GM03348 (cell line): ENCODE data around the gene SERPINE1.
"Not testable (repeated sequence)": the region's sequence is repeated elsewhere in the genome, so short reads cannot be mapped to it uniquely, and the experiment has no call there.

Source experiments
- DNase-seq: peaks from one replicate; pipeline ENCODE4 v3.0.0; 2012; ENCODE audit warnings: low spot score

Gene SERPINE1

GRCh38 chr7:101102026-101102425, 24.9 kb upstream of the SERPINE1 start:
- DNase-seq: no peak

- DNase-seq: not testable (repeated sequence)
These were observed 23.2 kb upstream of the SERPINE1 start for GRCh38 chr7:101103701-101104100.

- no peak for DNase-seq
These were observed 22.7 kb upstream of the SERPINE1 start for GRCh38 chr7:101104193-101104713.

- no peak for DNase-seq
These were observed 22.1 kb upstream of the SERPINE1 start for GRCh38 chr7:101104799-101105198.

- not testable (repeated sequence) for DNase-seq
These were observed 21.7 kb upstream of the SERPINE1 start for GRCh38 chr7:101105248-101105647.

- no peak for DNase-seq
These were observed 20.5 kb upstream of the SERPINE1 start for GRCh38 chr7:101106386-101106785.

- no peak for DNase-seq
These were observed 18.5 kb upstream of the SERPINE1 start for GRCh38 chr7:101108330-101108857.

- DNase-seq: no peak
These were observed 17.9 kb upstream of the SERPINE1 start for GRCh38 chr7:101108961-101109360.

GRCh38 chr7:101109368-101109767, 17.5 kb upstream of the SERPINE1 start:
- DNase-seq: no peak

- DNase-seq: no peak
These were observed 15.6 kb upstream of the SERPINE1 start for GRCh38 chr7:101111261-101111660.

GRCh38 chr7:101112233-101112632, 14.7 kb upstream of the SERPINE1 start:
- DNase-seq: no peak

GRCh38 chr7:101113140-101113539, 13.8 kb upstream of the SERPINE1 start:
- DNase-seq: not testable (repeated sequence)

GRCh38 chr7:101113836-101114235, 13.1 kb upstream of the SERPINE1 start:
- no peak for DNase-seq

- DNase-seq: peak; percentile 48
These were observed 12.4 kb upstream of the SERPINE1 start for GRCh38 chr7:101114492-101114891.

- no peak for DNase-seq
These were observed 11.7 kb upstream of the SERPINE1 start for GRCh38 chr7:101115215-101115614.

- no peak for DNase-seq
These were observed 10.0 kb upstream of the SERPINE1 start for GRCh38 chr7:101116898-101117297.

GRCh38 chr7:101118856-101119255, 8.0 kb upstream of the SERPINE1 start:
- no peak for DNase-seq

- no peak for DNase-seq
These were observed 7.0 kb upstream of the SERPINE1 start for GRCh38 chr7:101119876-101120275.

- no peak for DNase-seq
These were observed 6.6 kb upstream of the SERPINE1 start for GRCh38 chr7:101120315-101120714.

- DNase-seq: not testable (repeated sequence)
These were observed 5.3 kb upstream of the SERPINE1 start for GRCh38 chr7:101121631-101121990.

- peak; percentile 91 for DNase-seq
These were observed 4.6 kb upstream of the SERPINE1 start for GRCh38 chr7:101121991-101122932.

- DNase-seq: no peak
These were observed 3.8 kb upstream of the SERPINE1 start for GRCh38 chr7:101122933-101123702.

GRCh38 chr7:101123703-101124068, 3.2 kb upstream of the SERPINE1 start:
- DNase-seq: no peak
